Natural killer cell (primary cell): Measurements from ENCODE around the gene GFRA1. TPM values are rescaled to one million over a fixed set of nuclear protein-coding genes. Genes with fewer than 3 reads are reported as not detected.

ENCODE experiments used
- ATAC-seq, 3 donors: fragments of 150-1000 bp in 2 of 3; fragments of 200-7000 bp in 1 of 3; cut with Tn5 transposase; 1 replicate in 1 of 3; 2 replicates in 2 of 3; pipeline ENCODE4 v1.10.0; 2021; ENCODE audit warnings: mild to moderate bottlenecking in 2 of 3, moderate library complexity in 2 of 3
- DNase-seq, 2 donors: peaks; one replicate each; pipeline versions ENCODE4 v3.0.0 to v3.0.0-alpha.2; 2013 to 2021; ENCODE audit warnings: mixed read lengths in 1 of 2
- H3K27ac ChIP-seq: one replicate; pipeline ENCODE4 v1.5.1; 2013; ENCODE audit warnings: mild to moderate bottlenecking, low read length
- H3K27me3 ChIP-seq: one replicate; pipeline ENCODE4 v1.6.1; 2013; ENCODE audit warnings: low read length; ENCODE audit not compliant: control insufficient read depth, insufficient read depth
- H3K36me3 ChIP-seq: one replicate; pipeline ENCODE4 v1.6.1; 2013; ENCODE audit warnings: low read length; ENCODE audit not compliant: control insufficient read depth, insufficient read depth
- H3K4me1 ChIP-seq: one replicate; pipeline ENCODE4 v1.6.1; 2013; ENCODE audit warnings: low read length; ENCODE audit not compliant: control insufficient read depth, insufficient read depth
- H3K4me3 ChIP-seq: one replicate; pipeline ENCODE4 v1.5.1; 2013; ENCODE audit warnings: low read length
- H3K9me3 ChIP-seq: one replicate; pipeline ENCODE4 v1.6.1; 2013; ENCODE audit warnings: low read length; ENCODE audit not compliant: control insufficient read depth, insufficient read depth
- H3K27ac Mint-ChIP-seq, 2 donors: one replicate each; pipeline ENCODE4 v1.8.0; 2022; ENCODE audit warnings: mild to moderate bottlenecking in 2 of 2, mixed read lengths in 2 of 2, moderate library complexity in 1 of 2
- H3K27me3 Mint-ChIP-seq, 2 donors: one replicate each; pipeline ENCODE4 v1.8.0; 2022; ENCODE audit warnings: low read depth in 2 of 2, mixed read lengths in 2 of 2
- H3K36me3 Mint-ChIP-seq: one replicate; pipeline ENCODE4 v1.8.0; 2022; ENCODE audit warnings: mixed read lengths
- H3K4me1 Mint-ChIP-seq, 2 donors: one replicate each; pipeline ENCODE4 v1.8.0; 2022; ENCODE audit warnings: mixed read lengths in 2 of 2
- H3K4me3 Mint-ChIP-seq: one replicate; pipeline ENCODE4 v1.8.0; 2022; ENCODE audit warnings: mild to moderate bottlenecking, moderate library complexity, mixed read lengths
- H3K9me3 Mint-ChIP-seq, 2 donors: one replicate each; pipeline ENCODE4 v1.8.0; 2022; ENCODE audit warnings: mixed read lengths in 2 of 2
- WGBS: methylation state at CpG from one replicate; pipeline ENCODE4 v1.1.7; 2013; ENCODE audit warnings: missing lambda C conversion rate; ENCODE audit not compliant: insufficient coverage; 5-methylcytosine and 5-hydroxymethylcytosine counted together
- intact Hi-C: fragments of 100-400 bp; cut with micrococcal nuclease; formaldehyde crosslinking; loops from one replicate; pipeline ENCODE4 v1.14.2; 2022
- total RNA-seq, 4 donors: library from RNA; stranded (reverse); fragments of 120-200 nt in 1 of 4; gene quantifications; one replicate each; pipeline versions ENCODE4 v1.2.3 to v1.2.4, GENCODE V29; 2013 to 2022
- TF ChIP-seq, protein P1 (sequence below): fragments of 200-600 bp; IDR thresholded peaks from one replicate; pipeline ENCODE4 v1.8.0; 2022; ENCODE audit warnings: antibody characterized with exemption

The GFRA1 gene
- total RNA-seq, 3 donors from 2014 or later (not counting 1 experiment from before 2014, with no cell fraction given) = not detected

DNA sequence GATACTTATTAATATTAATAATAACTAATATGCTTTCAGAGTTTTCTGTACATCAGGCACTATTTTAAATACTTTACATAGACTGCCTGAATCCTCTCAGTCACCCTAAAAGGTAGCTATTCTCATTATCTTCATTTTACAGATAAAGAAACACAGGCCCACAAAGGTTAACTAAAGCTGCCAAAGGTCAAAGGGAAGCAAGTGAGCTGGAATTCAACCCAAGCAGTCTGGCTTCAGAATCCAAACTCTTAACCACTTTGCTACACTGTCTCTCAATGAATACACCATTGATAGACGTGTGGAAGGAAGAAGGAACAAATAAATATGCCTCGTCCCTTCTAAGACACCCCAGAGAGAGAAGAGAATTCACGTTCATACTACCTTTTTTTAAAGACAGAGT lies 52.0 kb downstream of the GFRA1 start:
- Mint-ChIP-seq H3K4me3 (no peak overlapping the region), H3K27ac (no peak overlapping the region), H3K27me3 (no peaks in the 10 kb centered on the region), H3K36me3 (no peaks in the 10 kb centered on the region), H3K4me1 (no peaks in the 10 kb centered on the region), H3K9me3 (no peaks in the 10 kb centered on the region)
- H3K27ac ChIP-seq = no peak overlapping the region
- H3K36me3 ChIP-seq = no peaks in the 10 kb centered on the region
- H3K4me3 ChIP-seq = no peak overlapping the region
- WGBS = 94% methylated on average over 3 of the region's 3 CpGs
- intact Hi-C loops = no loop called here
- no peak for ATAC-seq
- H3K9me3 ChIP-seq = no peaks in the 10 kb centered on the region
- TF ChIP-seq, protein P1, sequence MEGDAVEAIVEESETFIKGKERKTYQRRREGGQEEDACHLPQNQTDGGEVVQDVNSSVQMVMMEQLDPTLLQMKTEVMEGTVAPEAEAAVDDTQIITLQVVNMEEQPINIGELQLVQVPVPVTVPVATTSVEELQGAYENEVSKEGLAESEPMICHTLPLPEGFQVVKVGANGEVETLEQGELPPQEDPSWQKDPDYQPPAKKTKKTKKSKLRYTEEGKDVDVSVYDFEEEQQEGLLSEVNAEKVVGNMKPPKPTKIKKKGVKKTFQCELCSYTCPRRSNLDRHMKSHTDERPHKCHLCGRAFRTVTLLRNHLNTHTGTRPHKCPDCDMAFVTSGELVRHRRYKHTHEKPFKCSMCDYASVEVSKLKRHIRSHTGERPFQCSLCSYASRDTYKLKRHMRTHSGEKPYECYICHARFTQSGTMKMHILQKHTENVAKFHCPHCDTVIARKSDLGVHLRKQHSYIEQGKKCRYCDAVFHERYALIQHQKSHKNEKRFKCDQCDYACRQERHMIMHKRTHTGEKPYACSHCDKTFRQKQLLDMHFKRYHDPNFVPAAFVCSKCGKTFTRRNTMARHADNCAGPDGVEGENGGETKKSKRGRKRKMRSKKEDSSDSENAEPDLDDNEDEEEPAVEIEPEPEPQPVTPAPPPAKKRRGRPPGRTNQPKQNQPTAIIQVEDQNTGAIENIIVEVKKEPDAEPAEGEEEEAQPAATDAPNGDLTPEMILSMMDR = no peak
- no peaks in the 10 kb centered on the region for H3K27me3 ChIP-seq
- DNase-seq = no peak
- H3K4me1 ChIP-seq = no peaks in the 10 kb centered on the region

DNA sequence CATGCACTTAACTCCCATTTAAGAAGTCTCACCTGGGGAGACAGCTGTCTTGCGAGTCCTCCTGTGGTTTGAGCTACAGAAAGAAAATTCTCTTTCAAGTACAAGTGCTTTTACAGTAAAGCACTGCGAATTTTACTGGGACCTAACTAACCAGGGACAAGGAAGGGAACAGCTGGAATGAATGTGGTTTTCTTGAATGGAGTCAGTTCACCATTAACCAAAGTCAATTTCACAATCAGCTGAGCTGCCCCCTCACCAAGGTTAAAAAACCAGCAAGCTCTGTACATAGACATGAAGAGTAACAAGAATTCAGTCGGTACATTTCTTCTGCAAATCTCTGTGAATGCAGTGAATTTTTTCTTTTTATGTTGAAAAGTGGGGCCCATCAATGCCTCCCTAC lies 56.3 kb downstream of the GFRA1 start:
- no peak for ATAC-seq
- no peaks in the 10 kb centered on the region for H3K36me3 ChIP-seq
- H3K27ac ChIP-seq = no peak overlapping the region
- Mint-ChIP-seq H3K4me3 (no peak overlapping the region), H3K27ac (no peak overlapping the region), H3K9me3 (peaks cover 0 to 2% of the 10 kb centered on the region in 2 donors), H3K36me3 (no peaks in the 10 kb centered on the region), H3K27me3 (no peaks in the 10 kb centered on the region), H3K4me1 (no peaks in the 10 kb centered on the region)
- TF ChIP-seq, protein P1 = no peak
- no peaks in the 10 kb centered on the region for H3K9me3 ChIP-seq
- 68% methylated on average over 3 of the region's 3 CpGs for WGBS
- no peaks in the 10 kb centered on the region for H3K4me1 ChIP-seq
- intact Hi-C loops = no loop called here
- DNase-seq = no peak
- no peaks in the 10 kb centered on the region for H3K27me3 ChIP-seq
- no peak overlapping the region for H3K4me3 ChIP-seq

DNA sequence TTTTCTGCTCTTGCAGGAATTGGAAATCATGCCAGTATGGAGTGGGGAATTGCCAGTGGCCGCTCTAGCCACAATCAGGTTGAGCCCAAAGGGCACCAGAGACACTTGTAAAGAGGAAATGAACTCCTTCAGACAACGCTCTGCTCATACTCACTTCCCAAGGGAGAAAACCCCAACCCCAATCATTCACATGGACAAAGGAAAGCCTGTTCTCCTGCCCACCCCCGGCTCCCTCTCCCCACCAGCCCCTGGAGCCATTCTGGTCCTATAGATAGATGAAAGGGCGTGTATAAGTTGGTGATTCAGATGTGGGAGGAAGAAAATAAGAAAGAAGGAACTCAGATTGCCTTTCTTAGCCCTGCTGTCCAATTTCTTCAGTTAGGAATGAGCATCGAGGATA lies 57.4 kb downstream of the GFRA1 start:
- H3K9me3 ChIP-seq = no peaks in the 10 kb centered on the region
- Mint-ChIP-seq H3K4me3 (no peak overlapping the region), H3K27me3 (no peaks in the 10 kb centered on the region), H3K36me3 (no peaks in the 10 kb centered on the region), H3K4me1 (no peaks in the 10 kb centered on the region), H3K9me3 (peaks cover 0 to 2% of the 10 kb centered on the region in 2 donors), H3K27ac (no peak overlapping the region)
- no peak overlapping the region for H3K4me3 ChIP-seq
- no peaks in the 10 kb centered on the region for H3K4me1 ChIP-seq
- no peaks in the 10 kb centered on the region for H3K27me3 ChIP-seq
- H3K27ac ChIP-seq = no peak overlapping the region
- WGBS = 30% methylated on average over 2 of the region's 5 CpGs
- intact Hi-C loops = no loop called here
- H3K36me3 ChIP-seq = no peaks in the 10 kb centered on the region
- DNase-seq (no peak), ATAC-seq (no peak)
- TF ChIP-seq, protein P1 = no peak

DNA sequence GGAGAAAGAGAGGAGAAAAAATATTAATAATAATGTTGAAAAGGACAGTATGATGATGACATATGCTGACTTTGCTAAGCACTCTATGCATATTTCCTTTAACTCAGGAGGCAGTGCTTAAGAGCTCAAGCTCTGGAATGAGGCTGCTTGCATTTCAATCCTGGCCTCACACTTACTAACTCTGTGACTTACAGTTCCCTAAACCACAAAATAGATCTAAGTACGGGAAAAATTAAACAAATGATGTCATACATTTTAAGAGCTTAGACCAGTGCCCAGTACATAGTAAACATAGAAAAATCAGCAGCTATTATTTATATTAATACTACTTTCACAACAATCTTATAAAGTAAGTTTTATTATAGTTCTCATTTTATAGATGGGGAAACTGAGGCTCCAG lies 61.3 kb downstream of the GFRA1 start:
- H3K4me3 ChIP-seq = no peak overlapping the region
- no peaks in the 10 kb centered on the region for H3K27me3 Mint-ChIP-seq
- ATAC-seq (no peak), DNase-seq (no peak)
- H3K4me1 ChIP-seq = no peaks in the 10 kb centered on the region
- no peak overlapping the region for H3K27ac Mint-ChIP-seq
- peaks cover 0 to 2% of the 10 kb centered on the region in 2 donors for H3K9me3 Mint-ChIP-seq
- no peaks in the 10 kb centered on the region for H3K9me3 ChIP-seq
- H3K4me3 Mint-ChIP-seq = no peak overlapping the region
- WGBS = 57% methylated on average over 1 of the region's 1 CpG
- H3K27ac ChIP-seq = no peak overlapping the region
- no peaks in the 10 kb centered on the region for H3K4me1 Mint-ChIP-seq
- intact Hi-C loops = no loop called here
- no peaks in the 10 kb centered on the region for H3K27me3 ChIP-seq
- no peaks in the 10 kb centered on the region for H3K36me3 ChIP-seq
- TF ChIP-seq, protein P1 = no peak
- H3K36me3 Mint-ChIP-seq = no peaks in the 10 kb centered on the region
